Mesothelial cell of epicardium (in vitro differentiated cells): Measurements from ENCODE around the gene RBFOX1. TPM values are rescaled to one million over a fixed set of nuclear protein-coding genes. Genes with fewer than 3 reads are reported as not detected.

ENCODE experiments used
- DNase-seq, 2 experiments: peaks; one replicate each; pipeline ENCODE4 v3.0.0; 2021; ENCODE audit warnings: low spot score in 2 of 2; ENCODE audit not compliant: unreplicated experiment in 2 of 2
- H3K27ac Mint-ChIP-seq: 2 replicates; pipeline ENCODE4 v1.8.0; 2021; ENCODE audit warnings: mixed read lengths
- H3K27me3 Mint-ChIP-seq: 2 replicates; pipeline ENCODE4 v1.8.0; 2021; ENCODE audit warnings: low read depth, mixed read lengths
- H3K36me3 Mint-ChIP-seq: 2 replicates; pipeline ENCODE4 v1.8.0; 2021; ENCODE audit warnings: mixed read lengths
- H3K4me1 Mint-ChIP-seq: 2 replicates; pipeline ENCODE4 v1.8.0; 2021; ENCODE audit warnings: mixed read lengths
- H3K4me3 Mint-ChIP-seq: 2 replicates; pipeline ENCODE4 v1.8.0; 2021; ENCODE audit warnings: mild to moderate bottlenecking, moderate library complexity, mixed read lengths
- H3K9me3 Mint-ChIP-seq: 2 replicates; pipeline ENCODE4 v1.8.0; 2021; ENCODE audit warnings: mixed read lengths
- CTCF ChIP-seq: fragments of 200-600 bp; sonication (generic); IDR thresholded peaks from one replicate; pipeline ENCODE4 v1.5.0; 2021; ENCODE audit warnings: antibody characterized with exemption; ENCODE audit not compliant: unreplicated experiment
- total RNA-seq: library from RNA; stranded (reverse); gene quantifications from 3 replicates; pipeline ENCODE4 v1.2.1, GENCODE V29; 2021

RBFOX1 gene
- total RNA-seq, 1 donor from 2014 or later: 0.67 TPM

DNA sequence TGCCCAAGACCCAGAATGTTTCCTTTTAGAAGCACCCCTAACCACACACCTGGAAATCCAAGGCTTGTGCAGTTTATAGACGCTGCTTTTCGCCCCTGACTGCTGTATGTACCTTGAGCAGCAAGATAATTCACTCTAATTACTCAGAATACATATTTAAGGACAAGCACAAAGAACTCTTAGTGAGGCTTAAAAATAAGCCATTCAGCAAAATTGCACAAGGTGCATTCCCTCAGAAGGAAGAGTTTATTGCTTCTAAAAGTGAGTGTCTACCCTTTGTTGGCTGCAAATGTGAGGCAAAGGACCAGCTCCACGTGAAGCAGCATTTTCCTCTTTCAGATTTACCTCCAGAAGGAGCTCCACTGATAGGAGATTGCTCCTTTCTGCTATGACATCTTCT is 208.4 kb downstream of the RBFOX1 start:
- DNase-seq: no peak
- TF ChIP-seq CTCF: no peak
- H3K4me3 Mint-ChIP-seq: no peak overlapping the region
- H3K27ac Mint-ChIP-seq: no peak overlapping the region
- no peaks in the 10 kb centered on the region for H3K36me3 Mint-ChIP-seq
- no peaks in the 10 kb centered on the region for H3K4me1 Mint-ChIP-seq
- H3K27me3 Mint-ChIP-seq: no peaks in the 10 kb centered on the region
- peaks cover 19% of the 10 kb centered on the region for H3K9me3 Mint-ChIP-seq

- Mint-ChIP-seq H3K36me3 (no peaks in the 10 kb centered on the region), H3K9me3 (no peaks in the 10 kb centered on the region), H3K27ac (no peak overlapping the region), H3K4me3 (no peak overlapping the region), H3K27me3 (no peaks in the 10 kb centered on the region), H3K4me1 (no peaks in the 10 kb centered on the region)
- no peak for DNase-seq
- TF ChIP-seq CTCF: no peak
Observed at GRCh38 chr16:7545251-7545650, 212.6 kb downstream of the RBFOX1 start.

- H3K36me3 Mint-ChIP-seq: no peaks in the 10 kb centered on the region
- no peaks in the 10 kb centered on the region for H3K27me3 Mint-ChIP-seq
- TF ChIP-seq CTCF: no peak
- H3K4me3 Mint-ChIP-seq: no peak overlapping the region
- no peaks in the 10 kb centered on the region for H3K9me3 Mint-ChIP-seq
- H3K27ac Mint-ChIP-seq: no peak overlapping the region
- DNase-seq: no peak
- H3K4me1 Mint-ChIP-seq: no peaks in the 10 kb centered on the region
Observed at GRCh38 chr16:7546948-7547347, 214.3 kb downstream of the RBFOX1 start.

DNA sequence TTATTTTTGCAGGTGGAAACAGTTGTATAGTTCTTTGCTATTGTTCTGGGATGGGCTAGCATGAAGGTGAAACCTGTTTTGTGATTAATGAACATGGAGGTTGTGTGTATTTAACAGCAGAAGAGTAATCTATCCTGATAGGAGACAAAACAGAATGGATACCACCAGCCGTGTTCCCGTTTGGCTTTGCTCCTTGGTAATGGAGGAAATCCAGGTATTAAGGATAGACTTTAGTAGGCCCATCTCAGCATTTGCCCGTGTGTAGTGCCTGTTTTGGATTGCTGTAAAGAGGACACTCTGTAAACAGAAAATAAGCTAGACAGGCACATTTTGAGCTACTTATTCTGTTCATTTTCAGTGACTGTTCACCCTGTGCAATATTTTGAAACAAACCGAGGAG is 215.1 kb downstream of the RBFOX1 start:
- Mint-ChIP-seq H3K4me1 (no peaks in the 10 kb centered on the region), H3K27ac (no peak overlapping the region)

GRCh38 chr16:7548796-7549318 is 216.2 kb downstream of the RBFOX1 start:
- H3K9me3 Mint-ChIP-seq: no peaks in the 10 kb centered on the region
- H3K4me3 Mint-ChIP-seq: no peak overlapping the region
- H3K27ac Mint-ChIP-seq: no peak overlapping the region

More for the DNA sequence above, 215.1 kb downstream of the RBFOX1 start:
- no peak for DNase-seq
- TF ChIP-seq CTCF: no peak
- no peak overlapping the region for H3K4me3 Mint-ChIP-seq
- no peaks in the 10 kb centered on the region for H3K9me3 Mint-ChIP-seq
- H3K36me3 Mint-ChIP-seq: no peaks in the 10 kb centered on the region
- H3K27me3 Mint-ChIP-seq: no peaks in the 10 kb centered on the region

More at GRCh38 chr16:7548796-7549318, 216.2 kb downstream of the RBFOX1 start:
- TF ChIP-seq CTCF: no peak
- Mint-ChIP-seq H3K36me3 (no peaks in the 10 kb centered on the region), H3K27me3 (no peaks in the 10 kb centered on the region), H3K4me1 (no peaks in the 10 kb centered on the region)
- DNase-seq: no peak
